HepG2 (cell line): ENCODE data around the gene HRH3. TPM values are rescaled to one million over a fixed set of nuclear protein-coding genes. Genes with fewer than 3 reads are reported as not detected.
A peak's percentile ranks its signal among the peaks of the same experiment; 100 is the strongest.

Source experiments
- CBFB ChIP-seq: sonication (generic); formaldehyde crosslinking; IDR thresholded peaks from 2 replicates; pipeline ENCODE4 v1.4.0; 2020; ENCODE audit warnings: missing genetic modification reagents
- FOXC1 ChIP-seq: sonication (generic); formaldehyde crosslinking; IDR thresholded peaks from 2 replicates; pipeline ENCODE4 v1.8.0; 2022; ENCODE audit warnings: mild to moderate bottlenecking, missing genetic modification reagents, borderline replicate concordance
- HDAC2 ChIP-seq: sonication (generic); formaldehyde crosslinking; IDR thresholded peaks from 2 replicates; pipeline ENCODE4 v1.4.0; 2020; ENCODE audit warnings: missing genetic modification reagents
- HNRNPH1 ChIP-seq: fragments of 200-400 bp; formaldehyde crosslinking; optimal IDR thresholded peaks from 2 replicates; pipeline ENCODE3; 2017; ENCODE audit warnings: mild to moderate bottlenecking, low read depth, low read length
- ONECUT2 ChIP-seq: sonication (generic); formaldehyde crosslinking; IDR thresholded peaks from 2 replicates; pipeline ENCODE4 v1.4.0; 2020; ENCODE audit warnings: missing genetic modification reagents
- SOX13 ChIP-seq, 3 experiments: fragments of 450-650 bp in 1 of 3; sonication (generic) in 1 of 3; formaldehyde crosslinking in 1 of 3; IDR thresholded peaks in 2 of 3; conservative IDR thresholded peaks in 1 of 3; 2 replicates each; pipeline versions ENCODE4 v1.5.0 to v1.6.1; 2016 to 2020; ENCODE audit warnings: antibody characterized with exemption in 1 of 3, mild to moderate bottlenecking in 1 of 3, missing compliant biosample characterization in 1 of 3, missing genetic modification reagents in 1 of 3, moderate library complexity in 1 of 3
- TAF15 ChIP-seq: fragments of 200-400 bp; formaldehyde crosslinking; IDR thresholded peaks from one replicate; pipeline ENCODE4 v1.6.1; 2018; ENCODE audit warnings: mild to moderate bottlenecking, low read depth, low read length; ENCODE audit not compliant: poor library complexity, severe bottlenecking
- XBP1 ChIP-seq: sonication (generic); formaldehyde crosslinking; IDR thresholded peaks from 2 replicates; pipeline ENCODE4 v1.5.0; 2020; ENCODE audit warnings: missing genetic modification reagents
- ZFAT ChIP-seq: sonication (generic); formaldehyde crosslinking; conservative IDR thresholded peaks from 2 replicates; pipeline ENCODE4 v1.8.1; 2023; ENCODE audit warnings: missing genetic modification reagents, inconsistent platforms
- ZFP36L2 ChIP-seq: sonication (generic); formaldehyde crosslinking; IDR thresholded peaks from 2 replicates; pipeline ENCODE4 v1.4.0; 2020; ENCODE audit warnings: missing genetic modification reagents
- ZNF260 ChIP-seq: sonication (generic); formaldehyde crosslinking; IDR thresholded peaks from 2 replicates; pipeline ENCODE4 v1.4.0; 2020; ENCODE audit warnings: missing genetic modification reagents, low read depth, mild to moderate bottlenecking, borderline replicate concordance
- ZNF331 ChIP-seq: sonication (generic); formaldehyde crosslinking; IDR thresholded peaks from 2 replicates; pipeline ENCODE4 v1.4.0; 2020; ENCODE audit warnings: missing genetic modification reagents
- ZNF549 ChIP-seq: sonication (generic); formaldehyde crosslinking; IDR thresholded peaks from 2 replicates; pipeline ENCODE4 v1.5.0; 2020; ENCODE audit warnings: missing genetic modification reagents
- ZNF564 ChIP-seq: sonication (generic); formaldehyde crosslinking; IDR thresholded peaks from 2 replicates; pipeline ENCODE4 v1.8.1; 2023; ENCODE audit warnings: mild to moderate bottlenecking, missing genetic modification reagents
- ZNF598 ChIP-seq: sonication (generic); formaldehyde crosslinking; IDR thresholded peaks from 2 replicates; pipeline ENCODE4 v1.5.1; 2020; ENCODE audit warnings: mild to moderate bottlenecking, missing genetic modification reagents, borderline replicate concordance
- ZNF660 ChIP-seq: sonication (generic); formaldehyde crosslinking; IDR thresholded peaks from 2 replicates; pipeline ENCODE4 v1.5.1; 2020; ENCODE audit warnings: mild to moderate bottlenecking, low read depth, missing genetic modification reagents, borderline replicate concordance
- ZNF766 ChIP-seq: sonication (generic); formaldehyde crosslinking; IDR thresholded peaks from 2 replicates; pipeline ENCODE4 v1.5.0; 2020; ENCODE audit warnings: missing genetic modification reagents, borderline replicate concordance
- ZSCAN20 ChIP-seq: sonication (generic); formaldehyde crosslinking; IDR thresholded peaks from 2 replicates; pipeline ENCODE4 v1.4.0; 2020; ENCODE audit warnings: missing genetic modification reagents, mild to moderate bottlenecking, borderline replicate concordance
- polyA plus RNA-seq, 8 experiments: library from polyadenylated mRNA; depleted of rRNA in 3 of 8; stranded (reverse) in 7 of 8; unstranded in 1 of 8; fragments of >200 nt; fragmentation: Illumina TruSeq in 4 of 8; extraction: Trizol in 4 of 8; gene quantifications; 2 replicates each; pipeline versions ENCODE4 v1.2.1 to v1.2.3, GENCODE V29; 2011 to 2016; ENCODE audit warnings: low read depth in 4 of 8, missing spikeins in 1 of 8, mixed read lengths in 1 of 8; ENCODE audit not compliant: insufficient read depth in 1 of 8
- total RNA-seq, 5 experiments: library from RNA; depleted of rRNA; stranded (reverse); fragments of >200 nt; fragmentation: Illumina TruSeq; extraction: Trizol; gene quantifications; 2 replicates each; pipeline ENCODE4 v1.2.3, GENCODE V29; 2016; ENCODE audit warnings: low read depth in 1 of 5
- TF ChIP-seq, protein P1 (sequence below): sonication (generic); formaldehyde crosslinking; IDR thresholded peaks from 2 replicates; pipeline ENCODE4 v1.5.0; 2020; ENCODE audit warnings: missing genetic modification reagents, mild to moderate bottlenecking, borderline replicate concordance
- TF ChIP-seq, protein P2 (sequence below), 2 experiments: sonication (generic) in 1 of 2; formaldehyde crosslinking in 1 of 2; IDR thresholded peaks; 2 replicates each; pipeline versions ENCODE4 v1.4.0 to v1.6.1; 2018 to 2020; ENCODE audit warnings: missing genetic modification reagents in 2 of 2, borderline replicate concordance in 1 of 2, low read depth in 1 of 2, mild to moderate bottlenecking in 1 of 2, missing biosample characterization in 1 of 2
- TF ChIP-seq, protein P3 (sequence below): sonication (generic); formaldehyde crosslinking; IDR thresholded peaks from 2 replicates; pipeline ENCODE4 v1.5.1; 2020; ENCODE audit warnings: mild to moderate bottlenecking, missing genetic modification reagents, moderate library complexity

Gene HRH3
- total and polyA plus RNA-seq, 2 of the 13 experiments (the other 11 are each of a cell fraction or from before 2014, with no cell fraction given), result 0.18 TPM; not detected in 1

DNA sequence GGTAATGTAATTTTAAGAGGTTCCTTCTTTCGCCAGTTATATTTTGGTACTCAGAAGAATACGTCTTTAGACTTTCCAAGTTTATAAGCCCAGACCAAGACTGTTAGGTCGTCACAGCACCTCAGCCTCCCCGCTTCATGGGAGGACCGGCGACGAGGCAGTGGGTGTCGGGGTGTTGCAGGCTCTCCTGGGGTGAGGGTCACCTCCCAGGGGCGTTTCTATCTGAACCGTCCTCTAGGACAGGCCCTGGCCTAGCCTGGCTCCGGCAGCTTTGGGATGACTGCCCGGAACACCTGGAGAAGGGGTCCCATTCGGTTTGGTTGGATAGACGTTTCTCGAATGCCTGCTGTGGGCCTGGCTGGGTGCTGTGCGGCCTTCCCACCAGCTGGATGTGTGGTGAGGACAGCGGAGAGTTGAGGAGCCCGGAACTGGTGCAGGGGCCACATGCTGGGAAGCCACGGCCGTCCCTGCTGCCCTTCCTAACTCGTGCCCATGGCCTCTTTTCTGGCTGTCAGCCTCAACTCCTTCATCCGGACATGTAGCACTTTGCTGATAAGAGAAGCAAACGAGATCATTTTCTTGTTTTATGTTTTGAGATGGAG lies 19.3 kb upstream of the HRH3 start (continued):
- TF ChIP-seq SOX13 (IDR thresholded peaks at IDR 0.05) (no peak), SOX13 (CRISPR knock-in tag; conservative IDR thresholded peaks at IDR 0.05 in 1 of 2, IDR thresholded peaks at IDR 0.05 in 1 of 2) (no peak), ZFAT (CRISPR knock-in tag) (no peak; the same call in 1 of the 2 replicates), ZNF660 (CRISPR knock-in tag) (no peak), ZNF331 (CRISPR knock-in tag) (peak; percentile 48; the same call in 1 of the 2 replicates), FOXC1 (CRISPR knock-in tag) (0 out of 2 replicates have a peak, but pooled peaks have one; percentile 3), ZSCAN20 (CRISPR knock-in tag) (peak; percentile 48; the same call in 1 of the 2 replicates), ZNF766 (CRISPR knock-in tag) (no peak), ZNF549 (CRISPR knock-in tag) (no peak), ZFP36L2 (CRISPR knock-in tag) (no peak), HDAC2 (CRISPR knock-in tag) (no peak), HNRNPH1 (no peak), ZNF598 (CRISPR knock-in tag) (no peak), ZNF564 (0 out of 2 replicates have a peak, but pooled peaks have one; percentile 15), ONECUT2 (no peak), XBP1 (CRISPR knock-in tag) (no peak), TAF15 (no peak), ZNF260 (no peak), CBFB (CRISPR knock-in tag) (no peak)
- TF ChIP-seq, protein P1, sequence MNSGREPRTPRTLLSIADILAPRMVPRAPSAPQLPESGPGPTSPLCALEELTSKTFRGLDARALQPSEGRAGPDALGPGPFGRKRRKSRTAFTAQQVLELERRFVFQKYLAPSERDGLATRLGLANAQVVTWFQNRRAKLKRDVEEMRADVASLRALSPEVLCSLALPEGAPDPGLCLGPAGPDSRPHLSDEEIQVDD (CRISPR knock-in tag), result peak; percentile 15; the same call in 1 of the 2 replicates
- TF ChIP-seq, protein P2, sequence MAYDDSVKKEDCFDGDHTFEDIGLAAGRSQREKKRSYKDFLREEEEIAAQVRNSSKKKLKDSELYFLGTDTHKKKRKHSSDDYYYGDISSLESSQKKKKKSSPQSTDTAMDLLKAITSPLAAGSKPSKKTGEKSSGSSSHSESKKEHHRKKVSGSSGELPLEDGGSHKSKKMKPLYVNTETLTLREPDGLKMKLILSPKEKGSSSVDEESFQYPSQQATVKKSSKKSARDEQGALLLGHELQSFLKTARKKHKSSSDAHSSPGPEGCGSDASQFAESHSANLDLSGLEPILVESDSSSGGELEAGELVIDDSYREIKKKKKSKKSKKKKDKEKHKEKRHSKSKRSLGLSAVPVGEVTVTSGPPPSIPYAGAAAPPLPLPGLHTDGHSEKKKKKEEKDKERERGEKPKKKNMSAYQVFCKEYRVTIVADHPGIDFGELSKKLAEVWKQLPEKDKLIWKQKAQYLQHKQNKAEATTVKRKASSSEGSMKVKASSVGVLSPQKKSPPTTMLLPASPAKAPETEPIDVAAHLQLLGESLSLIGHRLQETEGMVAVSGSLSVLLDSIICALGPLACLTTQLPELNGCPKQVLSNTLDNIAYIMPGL (CRISPR knock-in tag; IDR thresholded peaks at IDR 0.05; ENCODE audit: borderline replicate concordance in 1 of 2, low read depth in 1 of 2), result peak; percentile 31 to 33; a peak in 2 of 4 replicates
- TF ChIP-seq, protein P3, sequence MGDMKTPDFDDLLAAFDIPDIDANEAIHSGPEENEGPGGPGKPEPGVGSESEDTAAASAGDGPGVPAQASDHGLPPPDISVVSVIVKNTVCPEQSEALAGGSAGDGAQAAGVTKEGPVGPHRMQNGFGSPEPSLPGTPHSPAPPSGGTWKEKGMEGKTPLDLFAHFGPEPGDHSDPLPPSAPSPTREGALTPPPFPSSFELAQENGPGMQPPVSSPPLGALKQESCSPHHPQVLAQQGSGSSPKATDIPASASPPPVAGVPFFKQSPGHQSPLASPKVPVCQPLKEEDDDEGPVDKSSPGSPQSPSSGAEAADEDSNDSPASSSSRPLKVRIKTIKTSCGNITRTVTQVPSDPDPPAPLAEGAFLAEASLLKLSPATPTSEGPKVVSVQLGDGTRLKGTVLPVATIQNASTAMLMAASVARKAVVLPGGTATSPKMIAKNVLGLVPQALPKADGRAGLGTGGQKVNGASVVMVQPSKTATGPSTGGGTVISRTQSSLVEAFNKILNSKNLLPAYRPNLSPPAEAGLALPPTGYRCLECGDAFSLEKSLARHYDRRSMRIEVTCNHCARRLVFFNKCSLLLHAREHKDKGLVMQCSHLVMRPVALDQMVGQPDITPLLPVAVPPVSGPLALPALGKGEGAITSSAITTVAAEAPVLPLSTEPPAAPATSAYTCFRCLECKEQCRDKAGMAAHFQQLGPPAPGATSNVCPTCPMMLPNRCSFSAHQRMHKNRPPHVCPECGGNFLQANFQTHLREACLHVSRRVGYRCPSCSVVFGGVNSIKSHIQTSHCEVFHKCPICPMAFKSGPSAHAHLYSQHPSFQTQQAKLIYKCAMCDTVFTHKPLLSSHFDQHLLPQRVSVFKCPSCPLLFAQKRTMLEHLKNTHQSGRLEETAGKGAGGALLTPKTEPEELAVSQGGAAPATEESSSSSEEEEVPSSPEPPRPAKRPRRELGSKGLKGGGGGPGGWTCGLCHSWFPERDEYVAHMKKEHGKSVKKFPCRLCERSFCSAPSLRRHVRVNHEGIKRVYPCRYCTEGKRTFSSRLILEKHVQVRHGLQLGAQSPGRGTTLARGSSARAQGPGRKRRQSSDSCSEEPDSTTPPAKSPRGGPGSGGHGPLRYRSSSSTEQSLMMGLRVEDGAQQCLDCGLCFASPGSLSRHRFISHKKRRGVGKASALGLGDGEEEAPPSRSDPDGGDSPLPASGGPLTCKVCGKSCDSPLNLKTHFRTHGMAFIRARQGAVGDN (CRISPR knock-in tag), result peak; percentile 94
